OCI-LY1 (cell line): ENCODE results near the gene MCEMP1.

Source experiments
- CTCF ChIP-seq: fragments of 200-600 bp; sonication (generic), shearing (Covaris generic); IDR thresholded peaks from 2 replicates; pipeline ENCODE4 v1.5.1; 2017; ENCODE audit warnings: mild to moderate bottlenecking, antibody characterized with exemption, low read length, moderate library complexity, mixed read lengths
- EZH2 ChIP-seq: fragments of 200-600 bp; sonication (generic), shearing (Covaris generic); IDR thresholded peaks from 2 replicates; pipeline ENCODE4 v1.8.0; 2017; ENCODE audit warnings: borderline replicate concordance, mixed run types, mild to moderate bottlenecking, antibody characterized with exemption, low read length, moderate library complexity, mixed read lengths

- no peak for TF ChIP-seq CTCF
- no peak for TF ChIP-seq EZH2
Measured at GRCh38 chr19:7679771-7680605, 3.1 kb downstream of the MCEMP1 start.
